HL-60/S4 treated with retinoic acid at 250 ng/mL for 4 days and 3 days (cell line): ENCODE data around the gene SMAD6.
"Not testable (repeated sequence)": the region's sequence is repeated elsewhere in the genome, so short reads cannot be mapped to it uniquely, and the experiment has no call there.

Experiments used
- in situ Hi-C: fragments of 300-500 bp; cut with MboI; formaldehyde crosslinking; loops from 2 replicates; pipeline ENCODE4 v1.7.0; 2022; ENCODE audit warnings: low sequenced_read_pairs

SMAD6 gene

GRCh38 chr15:66816201-66816600, 114.2 kb downstream of the SMAD6 start:
- in situ Hi-C loops = no loop called here

DNA sequence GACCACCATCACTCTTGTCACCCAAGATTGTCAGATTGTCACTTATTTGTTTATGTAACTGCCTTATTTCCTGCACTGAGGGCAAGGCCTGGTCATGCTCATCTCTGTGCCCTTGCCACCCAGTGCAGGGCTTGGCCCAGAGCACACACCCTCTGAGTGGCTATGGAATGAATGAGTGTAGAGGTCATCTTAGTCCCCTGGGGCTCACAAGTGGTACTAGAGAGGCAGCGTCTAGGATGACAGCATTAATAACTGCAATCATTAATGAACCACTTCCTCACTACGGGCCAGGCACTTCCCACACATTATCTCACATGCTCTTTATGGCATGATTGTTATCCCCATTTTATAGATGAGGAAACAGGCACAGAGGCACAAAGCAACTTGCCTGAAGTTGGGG, 117.0 kb downstream of the SMAD6 start:
- in situ Hi-C loops = no loop called here

DNA sequence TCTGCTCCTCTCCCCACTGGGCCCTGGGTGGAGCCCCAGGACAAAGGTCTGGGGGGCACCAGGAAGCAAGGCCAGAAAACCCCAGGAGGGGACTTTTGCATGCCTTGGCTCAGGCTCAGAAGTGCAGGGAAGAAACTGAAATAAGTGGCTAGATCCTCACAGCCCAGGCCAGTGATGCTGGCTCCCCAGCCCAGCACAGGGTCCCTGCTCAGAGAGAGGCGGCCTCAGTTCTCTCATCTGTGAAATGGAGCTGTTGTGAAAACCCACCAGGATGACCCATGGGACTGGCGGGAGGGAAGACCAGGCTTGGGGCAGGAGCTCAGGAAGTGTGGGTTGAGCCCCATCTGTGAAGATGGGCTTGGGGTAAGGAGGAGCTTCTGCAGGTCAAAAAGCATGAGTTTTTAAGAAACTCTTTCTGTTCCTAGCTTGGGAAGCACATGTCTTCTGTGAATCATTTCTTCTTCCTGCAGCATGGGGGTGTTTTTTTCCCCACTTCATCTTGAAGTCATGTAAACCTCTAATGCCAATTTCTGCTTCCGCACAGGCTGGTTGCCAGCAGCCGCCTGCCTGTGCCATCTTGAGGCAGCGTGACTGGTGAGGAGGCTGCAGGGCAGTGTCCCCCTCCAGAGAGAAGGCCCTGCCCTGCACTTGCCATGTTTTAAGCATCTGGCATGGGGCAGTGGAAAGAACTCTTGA, 118.6 kb downstream of the SMAD6 start:
- in situ Hi-C loops = no loop called here

- in situ Hi-C loops = no loop called here
Measured at GRCh38 chr15:66821307-66821706, 119.3 kb downstream of the SMAD6 start.

DNA sequence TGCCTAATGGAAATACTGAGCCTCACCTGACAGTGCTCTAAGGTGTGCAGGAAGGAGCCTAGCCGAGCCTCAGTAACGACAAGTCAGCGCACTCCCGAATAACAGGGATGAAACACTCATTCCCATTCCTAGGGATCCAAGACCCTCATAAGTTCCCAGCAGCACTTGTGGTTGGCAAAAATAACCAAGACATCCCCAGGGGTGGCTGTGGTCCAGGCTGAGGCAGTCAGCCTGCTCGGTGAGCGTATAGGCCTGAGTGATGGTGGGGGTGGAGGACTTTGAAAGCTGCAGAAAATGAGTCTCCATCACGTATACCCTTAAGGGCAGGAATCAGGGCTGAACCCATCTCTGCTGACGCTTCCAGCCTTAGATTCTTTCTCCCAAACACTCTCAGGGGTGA, 120.1 kb downstream of the SMAD6 start:
- in situ Hi-C loops = no loop called here

- in situ Hi-C loops = no loop called here
Measured at GRCh38 chr15:66822576-66822975, 120.5 kb downstream of the SMAD6 start.

DNA sequence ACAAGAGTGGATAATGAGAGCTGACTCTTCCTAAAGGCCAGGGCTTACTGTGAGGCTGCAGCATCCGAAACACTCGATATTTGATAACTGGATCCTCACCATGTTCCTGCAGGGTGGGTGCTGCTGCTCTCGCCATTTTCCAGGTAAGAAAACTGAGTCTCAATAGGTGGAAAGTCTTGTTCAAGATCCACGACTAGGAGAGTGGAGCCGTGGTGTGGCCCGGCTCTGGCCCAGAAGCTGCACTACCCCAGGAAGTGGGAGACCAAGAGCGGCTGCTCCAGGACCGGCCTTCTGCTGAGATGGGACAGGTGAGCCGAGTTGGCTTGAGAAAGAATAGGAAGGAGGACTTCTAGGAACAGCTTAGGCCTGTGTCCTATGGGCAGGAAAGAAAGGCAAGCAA, 121.6 kb downstream of the SMAD6 start:
- in situ Hi-C loops = no loop called here

- in situ Hi-C loops = no loop called here
Measured at GRCh38 chr15:66824424-66824823, 122.4 kb downstream of the SMAD6 start.

- in situ Hi-C loops = no loop called here
Measured at GRCh38 chr15:66825139-66825538, 123.1 kb downstream of the SMAD6 start.

- in situ Hi-C loops = no loop called here
Measured at GRCh38 chr15:66825731-66826130, 123.7 kb downstream of the SMAD6 start.

DNA sequence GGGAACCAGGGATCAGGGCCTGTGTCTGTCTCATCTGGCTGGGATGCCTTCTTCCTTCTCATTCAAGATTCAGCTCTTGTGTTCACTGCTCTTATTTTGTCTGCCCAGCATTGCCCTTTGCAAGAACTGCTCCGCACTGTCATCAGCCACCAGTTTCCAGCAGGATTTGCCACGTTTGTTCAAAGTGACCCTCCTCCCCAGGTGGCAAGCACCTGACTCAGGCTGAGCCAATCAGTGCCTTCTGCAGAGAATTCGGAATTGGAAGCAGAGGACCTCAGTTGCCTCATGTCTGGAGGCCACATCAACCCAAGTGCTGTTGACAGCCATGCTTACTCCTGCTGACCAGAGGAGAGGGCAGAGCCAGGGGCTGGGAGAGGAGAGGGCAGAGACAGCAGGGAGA, 124.5 kb downstream of the SMAD6 start:
- in situ Hi-C loops = no loop called here

- in situ Hi-C loops = no loop called here
Measured at GRCh38 chr15:66827039-66827697, 125.1 kb downstream of the SMAD6 start.

DNA sequence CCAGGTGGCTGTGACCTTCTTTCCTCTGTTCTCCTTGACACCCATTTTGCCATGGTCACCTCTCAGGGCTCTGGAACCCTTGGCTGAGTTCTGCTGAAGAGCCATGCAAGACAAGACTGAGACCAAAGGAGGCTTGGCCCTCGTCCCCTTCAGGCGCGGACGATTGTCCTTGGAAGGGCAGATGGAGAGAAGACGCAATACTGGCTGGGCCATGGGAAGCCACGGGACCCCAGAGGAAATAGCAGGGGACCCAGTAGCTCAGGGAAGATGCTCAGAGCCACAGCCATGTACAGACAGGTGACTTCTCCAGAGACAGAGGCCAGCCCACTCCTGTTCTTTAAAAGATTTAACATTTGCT, 125.6 kb downstream of the SMAD6 start:
- in situ Hi-C loops = no loop called here

DNA sequence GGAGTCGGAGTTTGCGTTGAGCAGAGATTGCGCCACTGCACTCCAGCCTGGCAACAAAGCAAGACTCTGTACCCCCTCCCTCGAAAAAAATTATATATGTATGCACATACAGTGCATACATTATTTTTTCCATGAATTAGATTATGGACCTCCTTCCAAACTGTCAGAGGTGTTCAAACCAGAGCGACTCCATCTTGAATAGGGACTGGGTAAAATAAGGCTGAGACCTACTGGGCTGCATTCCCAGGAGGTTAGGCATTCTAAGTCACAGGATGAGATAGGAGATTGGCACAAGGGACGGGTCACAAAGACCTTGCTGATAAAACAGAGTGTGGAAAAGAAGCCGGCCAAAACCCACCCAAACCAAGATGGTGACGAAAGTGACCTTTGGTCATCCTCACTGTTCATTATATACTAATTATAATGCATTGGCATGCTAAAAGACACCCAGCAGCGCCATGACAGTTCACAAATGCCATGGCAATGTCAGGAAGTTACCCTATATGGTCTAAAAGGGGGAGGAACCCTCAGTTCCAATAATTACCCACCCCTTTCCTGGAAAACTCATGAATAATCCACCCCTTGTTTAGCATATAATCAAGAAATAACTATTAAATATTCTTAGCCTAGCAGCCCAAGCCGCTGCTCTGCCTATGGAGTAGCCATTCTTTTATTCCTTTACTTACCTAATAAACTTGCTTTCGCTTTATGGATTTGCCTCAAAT, 126.9 kb downstream of the SMAD6 start:
- in situ Hi-C loops = not testable (repeated sequence)

GRCh38 chr15:66829551-66830121, 127.6 kb downstream of the SMAD6 start:
- in situ Hi-C loops = no loop called here

DNA sequence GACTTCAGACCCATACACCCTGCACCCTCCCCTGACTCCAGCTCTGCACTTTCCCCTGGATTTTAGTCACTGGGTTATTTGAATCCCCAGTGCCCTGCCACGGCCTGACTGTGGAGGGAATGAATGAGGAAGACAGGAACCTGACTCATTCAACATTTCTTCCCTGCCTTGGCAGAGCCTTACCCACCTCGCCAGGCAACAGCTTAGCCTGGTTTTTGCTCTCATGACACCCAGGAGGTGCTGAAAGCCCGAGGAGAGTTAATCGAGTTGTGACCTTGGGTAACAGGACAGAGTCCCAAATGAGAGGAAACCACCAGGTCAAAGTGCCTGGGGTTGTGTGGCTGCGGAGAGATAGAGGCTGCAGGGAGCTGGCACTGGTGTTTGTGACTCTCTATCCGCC, 128.3 kb downstream of the SMAD6 start:
- in situ Hi-C loops = no loop called here

DNA sequence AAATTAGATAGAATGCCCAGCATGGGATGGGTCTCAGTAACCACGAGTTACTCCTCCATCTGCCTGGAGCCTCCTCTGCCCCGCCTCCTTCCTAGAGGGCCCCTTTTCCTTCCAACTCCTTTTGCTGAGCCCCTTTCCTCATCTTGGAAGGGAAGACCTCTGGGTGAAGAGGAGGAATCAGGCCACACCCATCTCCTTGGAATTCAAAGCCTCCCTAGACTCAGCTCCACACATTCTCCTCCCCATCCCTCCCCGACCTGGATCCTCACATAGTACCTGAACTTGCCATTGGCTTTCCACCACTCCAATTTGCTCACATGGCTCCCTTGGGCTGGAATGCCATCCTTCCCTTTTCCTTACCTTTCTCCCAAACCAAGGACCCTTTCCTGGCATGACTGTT, 128.8 kb downstream of the SMAD6 start:
- in situ Hi-C loops = no loop called here

DNA sequence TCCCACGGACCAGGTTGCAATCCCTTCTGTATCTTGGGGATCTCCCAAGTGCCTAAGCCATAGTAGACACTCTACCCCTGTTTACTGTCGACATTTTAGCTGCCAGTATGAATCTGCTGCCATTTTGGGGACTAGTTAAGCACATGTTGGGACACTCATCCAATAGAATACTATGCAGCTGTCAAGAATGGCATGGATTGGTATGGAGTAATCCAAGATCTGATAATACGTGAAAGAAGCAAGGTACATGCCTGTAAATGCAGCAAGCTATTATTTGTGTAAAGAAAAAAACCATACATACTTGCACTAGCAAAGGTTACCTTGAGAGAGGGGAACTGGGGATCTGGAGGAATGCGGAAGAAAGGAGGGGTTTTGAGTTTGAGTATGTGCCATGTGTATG, 129.3 kb downstream of the SMAD6 start:
- in situ Hi-C loops = no loop called here

- in situ Hi-C loops = no loop called here
Measured at GRCh38 chr15:66831801-66832390, 129.9 kb downstream of the SMAD6 start.
